Endothelial cell of umbilical vein (primary cell): ENCODE measurements around the gene MAP2K5. TPM values are rescaled to one million over a fixed set of nuclear protein-coding genes. Genes with fewer than 3 reads are reported as not detected.

Source experiments
- BruUV-seq: library from RNA; stranded (reverse); fragments of 400-500 nt; replicated peaks from 2 replicates; lab custom pipeline; 2021; lab: Mats Ljungman, UMichigan
- CTCF ChIA-PET: fragments of 300-600, 350-600 bp; sonication (Branson Sonifier 250); formaldehyde crosslinking; loops from one replicate; lab custom pipeline; 2021; ENCODE audit warnings: antibody characterized with exemption, inconsistent platforms; lab: Charles Lee
- POLR2A ChIA-PET: fragments of 300-600, 350-600 bp; sonication (Branson Sonifier 250); formaldehyde crosslinking; loops from one replicate; lab custom pipeline; 2021; ENCODE audit warnings: antibody characterized with exemption, inconsistent platforms; lab: Charles Lee
- DNase-seq: peaks from one replicate; pipeline ENCODE4 v3.0.0-alpha.2; 2011; ENCODE audit warnings: low read depth, low spot score
- FAIRE-seq: peaks from 2 replicates; lab custom pipeline; 2011; peaks lifted over from hg19 to GRCh38; lab: Jason Lieb, UNC
- H2AFZ ChIP-seq: 2 replicates; pipeline ENCODE4 v1.6.0; 2012; ENCODE audit warnings: low read depth, low read length, control low read depth, inconsistent platforms
- H3K27ac ChIP-seq: 2 replicates; pipeline ENCODE4 v1.5.1; 2011; ENCODE audit warnings: low read depth, mild to moderate bottlenecking, control low read depth, low read length, moderate library complexity; ENCODE audit not compliant: insufficient read depth
- H3K27me3 ChIP-seq, 2 experiments: 2 replicates each; pipeline versions ENCODE4 v1.6.0 to v1.6.1; 2011; ENCODE audit warnings: low read length in 2 of 2, mixed read lengths in 1 of 2; ENCODE audit not compliant: control insufficient read depth in 2 of 2, insufficient read depth in 2 of 2
- H3K36me3 ChIP-seq, 2 experiments: 2 replicates in 1 of 2; 3 replicates in 1 of 2; pipeline ENCODE4 v1.5.1; 2011; ENCODE audit warnings: low read length in 2 of 2, mild to moderate bottlenecking in 1 of 2, moderate library complexity in 1 of 2; ENCODE audit not compliant: control insufficient read depth in 2 of 2, insufficient read depth in 2 of 2; ENCODE audit errors: extremely low read depth in 1 of 2
- H3K4me1 ChIP-seq: 3 replicates; pipeline ENCODE4 v1.5.1; 2011; ENCODE audit warnings: mild to moderate bottlenecking, low read length; ENCODE audit not compliant: control insufficient read depth, insufficient read depth; ENCODE audit errors: extremely low read depth
- H3K4me2 ChIP-seq: 2 replicates; pipeline ENCODE4 v1.6.1; 2011; ENCODE audit warnings: low read length, control low read depth, mixed read lengths; ENCODE audit not compliant: insufficient read depth
- H3K4me3 ChIP-seq, 3 experiments: fragments of 200-600 bp in 1 of 3; sonication (generic), shearing (Covaris generic) in 1 of 3; replicated peaks in 1 of 3; 2 replicates each; pipeline ENCODE4 v1.5.1; 2011 to 2016; ENCODE audit warnings: control low read depth in 3 of 3, low read length in 3 of 3, mild to moderate bottlenecking in 2 of 3, inconsistent platforms in 1 of 3, low read depth in 1 of 3, moderate library complexity in 1 of 3; ENCODE audit not compliant: insufficient read depth in 1 of 3
- H3K79me2 ChIP-seq: 2 replicates; pipeline ENCODE4 v1.6.0; 2012; ENCODE audit warnings: low read length, inconsistent platforms; ENCODE audit not compliant: control insufficient read depth, insufficient read depth
- H3K9ac ChIP-seq: replicated peaks from 2 replicates; pipeline ENCODE3; 2011; ENCODE audit warnings: low read length, control low read depth; ENCODE audit not compliant: insufficient read depth; ENCODE audit errors: extremely low read depth
- H3K9me1 ChIP-seq: replicated peaks from 3 replicates; pipeline ENCODE4 v1.6.0; 2011; ENCODE audit warnings: mild to moderate bottlenecking, low read length; ENCODE audit not compliant: control insufficient read depth, insufficient read depth; ENCODE audit errors: extremely low read depth
- H3K9me3 ChIP-seq: replicated peaks from 2 replicates; pipeline ENCODE4 v1.5.1; 2012; ENCODE audit warnings: low read length, inconsistent platforms; ENCODE audit not compliant: control insufficient read depth, insufficient read depth
- H4K20me1 ChIP-seq: replicated peaks from 2 replicates; pipeline ENCODE3; 2011; ENCODE audit warnings: mild to moderate bottlenecking, low read length; ENCODE audit not compliant: control insufficient read depth, insufficient read depth; ENCODE audit errors: extremely low read depth
- EZH2 ChIP-seq: IDR thresholded peaks from 2 replicates; pipeline ENCODE4 v1.6.1; 2012; ENCODE audit warnings: borderline replicate concordance, low read depth, mild to moderate bottlenecking, moderate library complexity, low read length, inconsistent platforms; ENCODE audit not compliant: severe bottlenecking
- FOS ChIP-seq: IDR thresholded peaks from 2 replicates; pipeline ENCODE4 v1.6.1; 2011; ENCODE audit warnings: mild to moderate bottlenecking, low read length, moderate library complexity, borderline replicate concordance; ENCODE audit not compliant: insufficient read depth
- JUN ChIP-seq: IDR thresholded peaks from 2 replicates; pipeline ENCODE4 v1.6.1; 2011; ENCODE audit warnings: borderline replicate concordance, low read depth; ENCODE audit not compliant: insufficient read length, insufficient read depth
- MYC ChIP-seq: IDR thresholded peaks from one replicate; pipeline ENCODE4 v1.6.1; 2011; ENCODE audit warnings: mild to moderate bottlenecking, low read depth, low read length
- POLR2AphosphoS5 ChIP-seq: IDR thresholded peaks from 2 replicates; pipeline ENCODE4 v1.6.1; 2012; ENCODE audit warnings: low read depth, mild to moderate bottlenecking, control low read depth, low read length, moderate library complexity; ENCODE audit not compliant: insufficient read depth
- dilution Hi-C: fragments of 300-500 bp; cut with MboI; formaldehyde crosslinking; loops from one replicate; pipeline ENCODE4 v1.15.0; 2019; ENCODE audit warnings: low sequenced_read_pairs; ENCODE audit not compliant: extremely low pct_ligation_motif_present
- intact Hi-C: fragments of 100-400 bp; cut with micrococcal nuclease; formaldehyde crosslinking; loops from one replicate; pipeline ENCODE4 v1.10.0; 2022
- polyA plus RNA-seq, 4 experiments: library from polyadenylated mRNA; depleted of rRNA in 3 of 4; stranded (reverse) in 3 of 4; unstranded in 1 of 4; fragments of >200 nt; gene quantifications; 2 replicates each; pipeline versions ENCODE4 v1.2.1 to v1.2.3, GENCODE V29; 2011 to 2012; ENCODE audit warnings: missing spikeins in 1 of 4
- total RNA-seq: library from RNA; stranded (reverse); gene quantifications from 2 replicates; pipeline ENCODE4 v1.2.3, GENCODE V29; 2021
- TF ChIP-seq, protein P1 (sequence below), 2 donors: IDR thresholded peaks; 1 replicate in 1 of 2; 2 replicates in 1 of 2; pipeline ENCODE4 v1.5.1; 2011; ENCODE audit warnings: low read length in 2 of 2, mild to moderate bottlenecking in 2 of 2, moderate library complexity in 2 of 2, control low read depth in 1 of 2, inconsistent platforms in 1 of 2, low read depth in 1 of 2; ENCODE audit not compliant: insufficient read depth in 1 of 2; ENCODE audit errors: extremely low read depth in 1 of 2
- TF ChIP-seq, protein P2 (sequence below): IDR thresholded peaks from 2 replicates; pipeline ENCODE4 v1.6.1; 2011; ENCODE audit not compliant: insufficient read depth, insufficient read length

MAP2K5 gene
- total and polyA plus RNA-seq, 2 donors (not counting 3 experiments of a cell fraction or from before 2014, with no cell fraction given): 4.9 to 24.7 TPM

DNA sequence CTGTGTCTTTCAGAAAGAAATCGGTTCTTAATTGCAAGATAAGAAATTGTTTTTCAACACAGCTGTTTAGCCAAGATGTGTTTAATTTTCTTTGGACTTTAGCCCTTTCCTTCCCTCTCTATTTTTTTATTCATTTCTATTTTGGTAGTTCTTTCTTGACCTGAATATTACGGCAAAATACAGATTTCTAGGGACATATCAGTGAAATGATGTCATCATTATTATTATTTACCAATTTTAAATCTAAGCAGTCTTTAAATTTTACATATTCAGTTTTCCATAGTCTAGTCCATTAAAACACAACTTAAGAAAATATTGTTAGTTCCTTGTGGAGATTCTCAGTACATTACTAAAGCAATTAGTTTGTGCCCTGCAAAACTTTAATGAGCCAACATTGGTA, 104.3 kb downstream of the MAP2K5 start:
- no peak for FAIRE-seq
- Histone ChIP-seq H3K4me1 (no peaks in the 10 kb centered on the region), H3K79me2 (no peaks in the 10 kb centered on the region), H3K9me3 (no peaks in the 10 kb centered on the region), H3K9me1 (no peaks in the 10 kb centered on the region), H3K27ac (no peak overlapping the region), H3K4me3 (no peak overlapping the region), H3K27me3 (no peaks in the 10 kb centered on the region), H3K4me2 (no peak overlapping the region), H3K36me3 (no peaks in the 10 kb centered on the region), H2AFZ (no peak overlapping the region), H3K9ac (no peak overlapping the region), H4K20me1 (no peaks in the 10 kb centered on the region)
- ChIA-PET CTCF (no interaction called here), POLR2A (no interaction called here)
- no peak for DNase-seq
- TF ChIP-seq POLR2AphosphoS5 (no peak), EZH2 (no peak), MYC (no peak), JUN (no peak), FOS (no peak)
- TF ChIP-seq, protein P1, sequence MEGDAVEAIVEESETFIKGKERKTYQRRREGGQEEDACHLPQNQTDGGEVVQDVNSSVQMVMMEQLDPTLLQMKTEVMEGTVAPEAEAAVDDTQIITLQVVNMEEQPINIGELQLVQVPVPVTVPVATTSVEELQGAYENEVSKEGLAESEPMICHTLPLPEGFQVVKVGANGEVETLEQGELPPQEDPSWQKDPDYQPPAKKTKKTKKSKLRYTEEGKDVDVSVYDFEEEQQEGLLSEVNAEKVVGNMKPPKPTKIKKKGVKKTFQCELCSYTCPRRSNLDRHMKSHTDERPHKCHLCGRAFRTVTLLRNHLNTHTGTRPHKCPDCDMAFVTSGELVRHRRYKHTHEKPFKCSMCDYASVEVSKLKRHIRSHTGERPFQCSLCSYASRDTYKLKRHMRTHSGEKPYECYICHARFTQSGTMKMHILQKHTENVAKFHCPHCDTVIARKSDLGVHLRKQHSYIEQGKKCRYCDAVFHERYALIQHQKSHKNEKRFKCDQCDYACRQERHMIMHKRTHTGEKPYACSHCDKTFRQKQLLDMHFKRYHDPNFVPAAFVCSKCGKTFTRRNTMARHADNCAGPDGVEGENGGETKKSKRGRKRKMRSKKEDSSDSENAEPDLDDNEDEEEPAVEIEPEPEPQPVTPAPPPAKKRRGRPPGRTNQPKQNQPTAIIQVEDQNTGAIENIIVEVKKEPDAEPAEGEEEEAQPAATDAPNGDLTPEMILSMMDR (IDR thresholded peaks at IDR 0.05; ENCODE audit: extremely low read depth in 1 of 2, insufficient read depth in 1 of 2, low read depth in 1 of 2, low read length in 2 of 2): no peak
- TF ChIP-seq, protein P2, sequence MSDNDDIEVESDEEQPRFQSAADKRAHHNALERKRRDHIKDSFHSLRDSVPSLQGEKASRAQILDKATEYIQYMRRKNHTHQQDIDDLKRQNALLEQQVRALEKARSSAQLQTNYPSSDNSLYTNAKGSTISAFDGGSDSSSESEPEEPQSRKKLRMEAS: no peak
- no TSS peak for BruUV-seq
- dilution Hi-C loops (no loop called here), intact Hi-C loops (no loop called here)
